Thyroid gland (tissue), 4 donors: ENCODE results near the gene BNIP3.

ENCODE experiments used
- CTCF ChIP-seq, 6 experiments: fragments of 200-600 bp in 3 of 6; fragments of 450-650 bp in 3 of 6; sonication (generic) in 3 of 6; IDR thresholded peaks; one replicate each; pipeline ENCODE4 v1.5.1; 2016 to 2019; ENCODE audit warnings: antibody characterized with exemption in 6 of 6, mild to moderate bottlenecking in 2 of 6, inconsistent platforms in 1 of 6, moderate library complexity in 1 of 6
- POLR2A ChIP-seq, 2 donors: fragments of 450-650 bp; IDR thresholded peaks; one replicate each; pipeline ENCODE4 v1.6.1; 2017; ENCODE audit warnings: antibody characterized with exemption in 2 of 2, mild to moderate bottlenecking in 2 of 2, moderate library complexity in 1 of 2

- TF ChIP-seq CTCF (IDR thresholded peaks at IDR 0.05) (no peak), POLR2A (IDR thresholded peaks at IDR 0.05) (peak in 1 of 2 donors; percentile 80)
Measured at GRCh38 chr10:131982185-131982756, 548 bp upstream of the BNIP3 start.
